NCI-H1417 (cell line): Measurements from ENCODE around the gene RARA.

Experiments
- DNase-seq, 3 experiments: peaks; one replicate each; lab custom pipeline; 2025; lab: John Stamatoyannopoulos, UW

Gene RARA

GRCh38 chr17:40315678-40316570 lies 6.9 kb downstream of the RARA start:
- DNase-seq = peak in 1 of 3 experiments; percentile 8

- no peak for DNase-seq
Observed at GRCh38 chr17:40316571-40317344, 7.8 kb downstream of the RARA start.

GRCh38 chr17:40317345-40317873 lies 8.4 kb downstream of the RARA start:
- no peak for DNase-seq

- DNase-seq = peak; percentile 93 to 95 (median 95)
Observed at GRCh38 chr17:40317880-40318829, 9.2 kb downstream of the RARA start.

GRCh38 chr17:40318830-40319391 lies 9.9 kb downstream of the RARA start:
- DNase-seq = no peak

- DNase-seq = no peak
Observed at GRCh38 chr17:40319651-40320540, 10.9 kb downstream of the RARA start.

- no peak for DNase-seq
Observed at GRCh38 chr17:40320756-40321523, 12.0 kb downstream of the RARA start.

GRCh38 chr17:40321524-40321929 lies 12.5 kb downstream of the RARA start:
- peak in 1 of 3 experiments; percentile 43 for DNase-seq

GRCh38 chr17:40321961-40322357 lies 13.0 kb downstream of the RARA start:
- DNase-seq = peak in 1 of 3 experiments; percentile 53

GRCh38 chr17:40322358-40323315 lies 13.7 kb downstream of the RARA start:
- DNase-seq = peak; percentile 35 to 62 (median 41)

GRCh38 chr17:40323391-40324381 lies 14.7 kb downstream of the RARA start:
- DNase-seq = no peak

GRCh38 chr17:40325156-40326013 lies 16.4 kb downstream of the RARA start:
- no peak for DNase-seq

GRCh38 chr17:40326014-40326831 lies 17.2 kb downstream of the RARA start:
- DNase-seq = no peak

- DNase-seq = no peak
Observed at GRCh38 chr17:40326832-40327199, 17.8 kb downstream of the RARA start.

- DNase-seq = no peak
Observed at GRCh38 chr17:40327244-40327729, 18.3 kb downstream of the RARA start.
